GM23338 (cell line): ENCODE data around the gene EXOC4. TPM values are rescaled to one million over a fixed set of nuclear protein-coding genes. Genes with fewer than 3 reads are reported as not detected.

ENCODE experiments used
- ATAC-seq: fragments of 200-7000 bp; cut with Tn5 transposase; 3 replicates; pipeline ENCODE4 v1.9.1; 2020
- DNase-seq: peaks from one replicate; pipeline ENCODE4 v3.0.0-alpha.2; 2015; ENCODE audit warnings: low spot score
- H2AFZ ChIP-seq: fragments of 200-600 bp; sonication (generic); 2 replicates; pipeline ENCODE4 v1.8.0; 2016; ENCODE audit warnings: antibody characterized with exemption, mild to moderate bottlenecking, moderate library complexity
- H3F3A ChIP-seq: fragments of 200-600 bp; sonication (generic); replicated peaks from 2 replicates; pipeline ENCODE4 v1.8.0; 2017; ENCODE audit warnings: antibody characterized with exemption, mixed run types, low read depth
- H3K27ac ChIP-seq: fragments of 200-600 bp; sonication (generic); 2 replicates; pipeline ENCODE4 v1.6.1; 2016; ENCODE audit warnings: low read depth
- H3K27me3 ChIP-seq: fragments of 200-600 bp; sonication (generic); 2 replicates; pipeline ENCODE4 v1.8.0; 2016; ENCODE audit warnings: mild to moderate bottlenecking, mixed run types, moderate library complexity; ENCODE audit not compliant: insufficient read depth
- H3K36me3 ChIP-seq: fragments of 200-600 bp; sonication (generic); 2 replicates; pipeline ENCODE4 v1.8.0; 2016; ENCODE audit warnings: mild to moderate bottlenecking; ENCODE audit not compliant: insufficient read depth
- H3K4me1 ChIP-seq: fragments of 200-600 bp; sonication (generic); 2 replicates; pipeline ENCODE4 v1.8.0; 2016; ENCODE audit warnings: mild to moderate bottlenecking, moderate library complexity; ENCODE audit not compliant: insufficient read depth
- H3K4me2 ChIP-seq: fragments of 200-600 bp; sonication (generic); 2 replicates; pipeline ENCODE4 v1.7.1; 2017; ENCODE audit warnings: mixed run types
- H3K4me3 ChIP-seq: fragments of 200-600 bp; sonication (generic); 2 replicates; pipeline ENCODE4 v1.6.1; 2016; ENCODE audit warnings: mixed run types
- H3K79me2 ChIP-seq: fragments of 200-600 bp; sonication (generic); replicated peaks from 2 replicates; pipeline ENCODE4 v1.8.0; 2017; ENCODE audit warnings: mild to moderate bottlenecking; ENCODE audit not compliant: insufficient read depth
- H3K9me2 ChIP-seq: fragments of 200-600 bp; sonication (generic); 2 replicates; pipeline ENCODE4 v1.8.0; 2017; ENCODE audit not compliant: insufficient read depth
- H4K20me1 ChIP-seq: fragments of 200-600 bp; sonication (generic); replicated peaks from 2 replicates; pipeline ENCODE4 v1.8.0; 2017; ENCODE audit warnings: mild to moderate bottlenecking; ENCODE audit not compliant: insufficient read depth
- H3K27ac Mint-ChIP-seq: 2 replicates; pipeline ENCODE4 v1.8.0; 2020; ENCODE audit warnings: inconsistent platforms, mild to moderate bottlenecking, moderate library complexity, mixed read lengths
- H3K27me3 Mint-ChIP-seq: 3 replicates; pipeline ENCODE4 v1.8.0; 2022; ENCODE audit warnings: low read depth, mild to moderate bottlenecking, moderate library complexity, mixed read lengths, inconsistent platforms; ENCODE audit not compliant: insufficient read depth, poor library complexity
- H3K36me3 Mint-ChIP-seq: 3 replicates; pipeline ENCODE4 v1.8.0; 2021; ENCODE audit warnings: low read depth, mild to moderate bottlenecking, inconsistent platforms, moderate library complexity, mixed read lengths
- H3K4me1 Mint-ChIP-seq: 3 replicates; pipeline ENCODE4 v1.8.0; 2020; ENCODE audit warnings: mild to moderate bottlenecking, inconsistent platforms, mixed read lengths
- H3K4me3 Mint-ChIP-seq: 3 replicates; pipeline ENCODE4 v1.8.0; 2021; ENCODE audit warnings: moderate library complexity, mild to moderate bottlenecking, inconsistent platforms, mixed read lengths
- H3K9me3 Mint-ChIP-seq: 3 replicates; pipeline ENCODE4 v1.8.0; 2020; ENCODE audit warnings: moderate library complexity, mild to moderate bottlenecking, inconsistent platforms, mixed read lengths
- CREB1 ChIP-seq: fragments of 250-450 bp; sonication (Bioruptor Pico); IDR thresholded peaks from 2 replicates; pipeline ENCODE4 v1.5.0; 2020; ENCODE audit warnings: low read depth, mild to moderate bottlenecking, moderate library complexity
- EZH2 ChIP-seq: fragments of 200-600 bp; sonication (generic); IDR thresholded peaks from one replicate; pipeline ENCODE4 v1.8.0; 2017; ENCODE audit warnings: antibody characterized with exemption, mild to moderate bottlenecking, low read depth; ENCODE audit not compliant: unreplicated experiment
- EZH2phosphoT487 ChIP-seq: fragments of 200-600 bp; sonication (generic); IDR thresholded peaks from one replicate; pipeline ENCODE4 v1.8.1; 2018; ENCODE audit warnings: antibody characterized with exemption; ENCODE audit not compliant: unreplicated experiment
- JUNB ChIP-seq: IDR thresholded peaks from one replicate; pipeline ENCODE4 v1.6.1; 2016; ENCODE audit warnings: antibody characterized with exemption; ENCODE audit not compliant: unreplicated experiment
- NANOG ChIP-seq: IDR thresholded peaks from 2 replicates; pipeline ENCODE4 v1.6.1; 2016; ENCODE audit warnings: antibody characterized with exemption, borderline replicate concordance
- POLR2AphosphoS5 ChIP-seq: IDR thresholded peaks from 2 replicates; pipeline ENCODE4 v1.6.1; 2016; ENCODE audit warnings: antibody characterized with exemption, low read depth
- STAT1 ChIP-seq: IDR thresholded peaks from one replicate; pipeline ENCODE4 v1.6.1; 2016; ENCODE audit warnings: antibody characterized with exemption; ENCODE audit not compliant: unreplicated experiment
- ZNF114 ChIP-seq: fragments of 250-450 bp; sonication (Bioruptor Pico); IDR thresholded peaks from 2 replicates; pipeline ENCODE4 v1.5.0; 2020; ENCODE audit warnings: mild to moderate bottlenecking, moderate library complexity
- ZNF331 ChIP-seq: fragments of 250-450 bp; sonication (Bioruptor Pico); IDR thresholded peaks from 2 replicates; pipeline ENCODE4 v1.5.0; 2020; ENCODE audit warnings: low read depth, mild to moderate bottlenecking, moderate library complexity
- polyA plus RNA-seq: library from polyadenylated mRNA; unstranded; fragments of >200 nt; fragmentation: Nextera tagmentation; extraction: Ambion mirVana; gene quantifications from 2 replicates; pipeline ENCODE4 v1.2.1, GENCODE V29; 2016
- total RNA-seq: library from RNA; depleted of rRNA; stranded (reverse); fragments of >200 nt; shearing (Covaris generic); gene quantifications from 2 replicates; pipeline ENCODE4 v1.2.3, GENCODE V29; 2014
- TF ChIP-seq, protein P1 (sequence below): IDR thresholded peaks from 2 replicates; pipeline ENCODE4 v1.6.1; 2016; ENCODE audit warnings: antibody characterized with exemption
- TF ChIP-seq, protein P2 (sequence below): fragments of 250-450 bp; sonication (Bioruptor Pico); IDR thresholded peaks from 2 replicates; pipeline ENCODE4 v1.5.0; 2020; ENCODE audit warnings: mild to moderate bottlenecking, moderate library complexity
- TF ChIP-seq, protein P3 (sequence below), 2 experiments: fragments of 200-600 bp in 1 of 2; sonication (generic) in 1 of 2; conservative IDR thresholded peaks; 2 replicates each; pipeline versions ENCODE4 v1.5.1 to v1.6.1; 2016 to 2017; ENCODE audit warnings: antibody characterized with exemption in 2 of 2, low read depth in 2 of 2, mild to moderate bottlenecking in 2 of 2, moderate library complexity in 1 of 2
- TF ChIP-seq, protein P4 (sequence below): IDR thresholded peaks from one replicate; pipeline ENCODE4 v1.6.1; 2018; ENCODE audit warnings: antibody characterized with exemption; ENCODE audit not compliant: unreplicated experiment

EXOC4 gene
- total and polyA plus RNA-seq, 2 experiments from 2014 or later, result 37.5 to 52.7 TPM

DNA sequence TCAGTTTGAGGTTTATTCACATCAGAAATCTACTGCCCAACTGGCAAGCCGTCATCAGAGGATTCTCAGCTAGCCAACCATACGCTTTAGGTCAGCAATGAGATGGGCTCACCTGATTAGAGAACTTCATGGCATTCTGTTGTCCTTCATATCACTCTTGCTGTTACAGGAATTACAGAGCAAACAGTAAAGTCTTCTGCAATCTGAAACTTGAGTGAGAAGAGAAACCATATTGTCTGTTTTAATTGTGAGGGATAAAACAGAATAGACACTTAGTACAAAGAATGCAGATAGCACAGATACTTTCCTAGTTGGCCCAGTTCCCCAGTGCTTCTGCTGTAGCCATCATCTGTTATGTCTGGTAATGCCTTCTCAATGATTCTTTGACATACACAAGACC is 366.6 kb downstream of the EXOC4 start:
- Histone ChIP-seq H3K4me2 (no peak overlapping the region), H3K27ac (no peak overlapping the region), H3K9me2 (no peaks in the 10 kb centered on the region), H4K20me1 (no peaks in the 10 kb centered on the region), H3K27me3 (no peaks in the 10 kb centered on the region), H3K4me3 (no peak overlapping the region), H2AFZ (no peak overlapping the region), H3K79me2 (no peaks in the 10 kb centered on the region), H3K36me3 (no peaks in the 10 kb centered on the region), H3F3A (no peaks in the 10 kb centered on the region), H3K4me1 (no peaks in the 10 kb centered on the region)
- Mint-ChIP-seq H3K4me3 (no peak overlapping the region), H3K27ac (no peak overlapping the region), H3K4me1 (no peaks in the 10 kb centered on the region), H3K9me3 (no peaks in the 10 kb centered on the region), H3K27me3 (peaks cover 4% of the 10 kb centered on the region), H3K36me3 (no peaks in the 10 kb centered on the region)
- no peak for DNase-seq
- ATAC-seq, result no peak
- TF ChIP-seq ZNF114 (no peak), NANOG (no peak), CREB1 (CRISPR knock-in tag) (no peak), ZNF331 (CRISPR knock-in tag) (no peak), POLR2AphosphoS5 (no peak), EZH2 (no peak), STAT1 (no peak), EZH2phosphoT487 (no peak), JUNB (no peak)
- TF ChIP-seq, protein P1, sequence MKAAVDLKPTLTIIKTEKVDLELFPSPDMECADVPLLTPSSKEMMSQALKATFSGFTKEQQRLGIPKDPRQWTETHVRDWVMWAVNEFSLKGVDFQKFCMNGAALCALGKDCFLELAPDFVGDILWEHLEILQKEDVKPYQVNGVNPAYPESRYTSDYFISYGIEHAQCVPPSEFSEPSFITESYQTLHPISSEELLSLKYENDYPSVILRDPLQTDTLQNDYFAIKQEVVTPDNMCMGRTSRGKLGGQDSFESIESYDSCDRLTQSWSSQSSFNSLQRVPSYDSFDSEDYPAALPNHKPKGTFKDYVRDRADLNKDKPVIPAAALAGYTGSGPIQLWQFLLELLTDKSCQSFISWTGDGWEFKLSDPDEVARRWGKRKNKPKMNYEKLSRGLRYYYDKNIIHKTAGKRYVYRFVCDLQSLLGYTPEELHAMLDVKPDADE, result no peak
- TF ChIP-seq, protein P2, sequence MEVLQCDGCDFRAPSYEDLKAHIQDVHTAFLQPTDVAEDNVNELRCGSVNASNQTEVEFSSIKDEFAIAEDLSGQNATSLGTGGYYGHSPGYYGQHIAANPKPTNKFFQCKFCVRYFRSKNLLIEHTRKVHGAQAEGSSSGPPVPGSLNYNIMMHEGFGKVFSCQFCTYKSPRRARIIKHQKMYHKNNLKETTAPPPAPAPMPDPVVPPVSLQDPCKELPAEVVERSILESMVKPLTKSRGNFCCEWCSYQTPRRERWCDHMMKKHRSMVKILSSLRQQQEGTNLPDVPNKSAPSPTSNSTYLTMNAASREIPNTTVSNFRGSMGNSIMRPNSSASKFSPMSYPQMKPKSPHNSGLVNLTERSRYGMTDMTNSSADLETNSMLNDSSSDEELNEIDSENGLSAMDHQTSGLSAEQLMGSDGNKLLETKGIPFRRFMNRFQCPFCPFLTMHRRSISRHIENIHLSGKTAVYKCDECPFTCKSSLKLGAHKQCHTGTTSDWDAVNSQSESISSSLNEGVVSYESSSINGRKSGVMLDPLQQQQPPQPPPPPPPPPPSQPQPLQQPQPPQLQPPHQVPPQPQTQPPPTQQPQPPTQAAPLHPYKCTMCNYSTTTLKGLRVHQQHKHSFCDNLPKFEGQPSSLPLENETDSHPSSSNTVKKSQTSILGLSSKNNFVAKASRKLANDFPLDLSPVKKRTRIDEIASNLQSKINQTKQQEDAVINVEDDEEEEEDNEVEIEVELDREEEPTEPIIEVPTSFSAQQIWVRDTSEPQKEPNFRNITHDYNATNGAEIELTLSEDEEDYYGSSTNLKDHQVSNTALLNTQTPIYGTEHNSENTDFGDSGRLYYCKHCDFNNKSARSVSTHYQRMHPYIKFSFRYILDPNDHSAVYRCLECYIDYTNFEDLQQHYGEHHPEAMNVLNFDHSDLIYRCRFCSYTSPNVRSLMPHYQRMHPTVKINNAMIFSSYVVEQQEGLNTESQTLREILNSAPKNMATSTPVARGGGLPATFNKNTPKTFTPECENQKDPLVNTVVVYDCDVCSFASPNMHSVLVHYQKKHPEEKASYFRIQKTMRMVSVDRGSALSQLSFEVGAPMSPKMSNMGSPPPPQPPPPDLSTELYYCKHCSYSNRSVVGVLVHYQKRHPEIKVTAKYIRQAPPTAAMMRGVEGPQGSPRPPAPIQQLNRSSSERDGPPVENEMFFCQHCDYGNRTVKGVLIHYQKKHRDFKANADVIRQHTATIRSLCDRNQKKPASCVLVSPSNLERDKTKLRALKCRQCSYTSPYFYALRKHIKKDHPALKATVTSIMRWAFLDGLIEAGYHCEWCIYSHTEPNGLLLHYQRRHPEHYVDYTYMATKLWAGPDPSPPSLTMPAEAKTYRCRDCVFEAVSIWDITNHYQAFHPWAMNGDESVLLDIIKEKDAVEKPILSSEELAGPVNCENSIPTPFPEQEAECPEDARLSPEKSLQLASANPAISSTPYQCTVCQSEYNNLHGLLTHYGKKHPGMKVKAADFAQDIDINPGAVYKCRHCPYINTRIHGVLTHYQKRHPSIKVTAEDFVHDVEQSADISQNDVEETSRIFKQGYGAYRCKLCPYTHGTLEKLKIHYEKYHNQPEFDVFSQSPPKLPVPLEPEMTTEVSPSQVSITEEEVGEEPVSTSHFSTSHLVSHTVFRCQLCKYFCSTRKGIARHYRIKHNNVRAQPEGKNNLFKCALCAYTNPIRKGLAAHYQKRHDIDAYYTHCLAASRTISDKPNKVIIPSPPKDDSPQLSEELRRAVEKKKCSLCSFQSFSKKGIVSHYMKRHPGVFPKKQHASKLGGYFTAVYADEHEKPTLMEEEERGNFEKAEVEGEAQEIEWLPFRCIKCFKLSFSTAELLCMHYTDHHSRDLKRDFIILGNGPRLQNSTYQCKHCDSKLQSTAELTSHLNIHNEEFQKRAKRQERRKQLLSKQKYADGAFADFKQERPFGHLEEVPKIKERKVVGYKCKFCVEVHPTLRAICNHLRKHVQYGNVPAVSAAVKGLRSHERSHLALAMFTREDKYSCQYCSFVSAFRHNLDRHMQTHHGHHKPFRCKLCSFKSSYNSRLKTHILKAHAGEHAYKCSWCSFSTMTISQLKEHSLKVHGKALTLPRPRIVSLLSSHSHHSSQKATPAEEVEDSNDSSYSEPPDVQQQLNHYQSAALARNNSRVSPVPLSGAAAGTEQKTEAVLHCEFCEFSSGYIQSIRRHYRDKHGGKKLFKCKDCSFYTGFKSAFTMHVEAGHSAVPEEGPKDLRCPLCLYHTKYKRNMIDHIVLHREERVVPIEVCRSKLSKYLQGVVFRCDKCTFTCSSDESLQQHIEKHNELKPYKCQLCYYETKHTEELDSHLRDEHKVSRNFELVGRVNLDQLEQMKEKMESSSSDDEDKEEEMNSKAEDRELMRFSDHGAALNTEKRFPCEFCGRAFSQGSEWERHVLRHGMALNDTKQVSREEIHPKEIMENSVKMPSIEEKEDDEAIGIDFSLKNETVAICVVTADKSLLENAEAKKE (CRISPR knock-in tag), result no peak
- TF ChIP-seq, protein P3, sequence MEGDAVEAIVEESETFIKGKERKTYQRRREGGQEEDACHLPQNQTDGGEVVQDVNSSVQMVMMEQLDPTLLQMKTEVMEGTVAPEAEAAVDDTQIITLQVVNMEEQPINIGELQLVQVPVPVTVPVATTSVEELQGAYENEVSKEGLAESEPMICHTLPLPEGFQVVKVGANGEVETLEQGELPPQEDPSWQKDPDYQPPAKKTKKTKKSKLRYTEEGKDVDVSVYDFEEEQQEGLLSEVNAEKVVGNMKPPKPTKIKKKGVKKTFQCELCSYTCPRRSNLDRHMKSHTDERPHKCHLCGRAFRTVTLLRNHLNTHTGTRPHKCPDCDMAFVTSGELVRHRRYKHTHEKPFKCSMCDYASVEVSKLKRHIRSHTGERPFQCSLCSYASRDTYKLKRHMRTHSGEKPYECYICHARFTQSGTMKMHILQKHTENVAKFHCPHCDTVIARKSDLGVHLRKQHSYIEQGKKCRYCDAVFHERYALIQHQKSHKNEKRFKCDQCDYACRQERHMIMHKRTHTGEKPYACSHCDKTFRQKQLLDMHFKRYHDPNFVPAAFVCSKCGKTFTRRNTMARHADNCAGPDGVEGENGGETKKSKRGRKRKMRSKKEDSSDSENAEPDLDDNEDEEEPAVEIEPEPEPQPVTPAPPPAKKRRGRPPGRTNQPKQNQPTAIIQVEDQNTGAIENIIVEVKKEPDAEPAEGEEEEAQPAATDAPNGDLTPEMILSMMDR (conservative IDR thresholded peaks at IDR 0.05; ENCODE audit: low read depth in 2 of 2), result no peak
- TF ChIP-seq, protein P4, sequence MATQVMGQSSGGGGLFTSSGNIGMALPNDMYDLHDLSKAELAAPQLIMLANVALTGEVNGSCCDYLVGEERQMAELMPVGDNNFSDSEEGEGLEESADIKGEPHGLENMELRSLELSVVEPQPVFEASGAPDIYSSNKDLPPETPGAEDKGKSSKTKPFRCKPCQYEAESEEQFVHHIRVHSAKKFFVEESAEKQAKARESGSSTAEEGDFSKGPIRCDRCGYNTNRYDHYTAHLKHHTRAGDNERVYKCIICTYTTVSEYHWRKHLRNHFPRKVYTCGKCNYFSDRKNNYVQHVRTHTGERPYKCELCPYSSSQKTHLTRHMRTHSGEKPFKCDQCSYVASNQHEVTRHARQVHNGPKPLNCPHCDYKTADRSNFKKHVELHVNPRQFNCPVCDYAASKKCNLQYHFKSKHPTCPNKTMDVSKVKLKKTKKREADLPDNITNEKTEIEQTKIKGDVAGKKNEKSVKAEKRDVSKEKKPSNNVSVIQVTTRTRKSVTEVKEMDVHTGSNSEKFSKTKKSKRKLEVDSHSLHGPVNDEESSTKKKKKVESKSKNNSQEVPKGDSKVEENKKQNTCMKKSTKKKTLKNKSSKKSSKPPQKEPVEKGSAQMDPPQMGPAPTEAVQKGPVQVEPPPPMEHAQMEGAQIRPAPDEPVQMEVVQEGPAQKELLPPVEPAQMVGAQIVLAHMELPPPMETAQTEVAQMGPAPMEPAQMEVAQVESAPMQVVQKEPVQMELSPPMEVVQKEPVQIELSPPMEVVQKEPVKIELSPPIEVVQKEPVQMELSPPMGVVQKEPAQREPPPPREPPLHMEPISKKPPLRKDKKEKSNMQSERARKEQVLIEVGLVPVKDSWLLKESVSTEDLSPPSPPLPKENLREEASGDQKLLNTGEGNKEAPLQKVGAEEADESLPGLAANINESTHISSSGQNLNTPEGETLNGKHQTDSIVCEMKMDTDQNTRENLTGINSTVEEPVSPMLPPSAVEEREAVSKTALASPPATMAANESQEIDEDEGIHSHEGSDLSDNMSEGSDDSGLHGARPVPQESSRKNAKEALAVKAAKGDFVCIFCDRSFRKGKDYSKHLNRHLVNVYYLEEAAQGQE, result no peak
